ENCODE results near the gene TAS2R42. TPM values are rescaled to one million over a fixed set of nuclear protein-coding genes. Genes with fewer than 3 reads are reported as not detected.

The TAS2R42 gene
- total RNA-seq, 1 donor from 2014 or later: not detected

GRCh38 chr12:11171969-11172675 is 14.6 kb downstream of the TAS2R42 start:
- H3K27ac Mint-ChIP-seq: peak overlapping the region; percentile 100
- no peaks in the 10 kb centered on the region for H3K9me3 Mint-ChIP-seq
- peaks cover 7% of the 10 kb centered on the region for H3K36me3 Mint-ChIP-seq
- TF ChIP-seq CTCF (IDR thresholded peaks at IDR 0.05; ENCODE audit: unreplicated experiment): no peak
- no peak for DNase-seq (ENCODE audit: low spot score in 2 of 2, unreplicated experiment in 2 of 2)
- peaks cover 42% of the 10 kb centered on the region for H3K4me1 Mint-ChIP-seq
- no peaks in the 10 kb centered on the region for H3K27me3 Mint-ChIP-seq (ENCODE audit: low read depth)
- H3K4me3 Mint-ChIP-seq: peak overlapping the region; percentile 98

DNA sequence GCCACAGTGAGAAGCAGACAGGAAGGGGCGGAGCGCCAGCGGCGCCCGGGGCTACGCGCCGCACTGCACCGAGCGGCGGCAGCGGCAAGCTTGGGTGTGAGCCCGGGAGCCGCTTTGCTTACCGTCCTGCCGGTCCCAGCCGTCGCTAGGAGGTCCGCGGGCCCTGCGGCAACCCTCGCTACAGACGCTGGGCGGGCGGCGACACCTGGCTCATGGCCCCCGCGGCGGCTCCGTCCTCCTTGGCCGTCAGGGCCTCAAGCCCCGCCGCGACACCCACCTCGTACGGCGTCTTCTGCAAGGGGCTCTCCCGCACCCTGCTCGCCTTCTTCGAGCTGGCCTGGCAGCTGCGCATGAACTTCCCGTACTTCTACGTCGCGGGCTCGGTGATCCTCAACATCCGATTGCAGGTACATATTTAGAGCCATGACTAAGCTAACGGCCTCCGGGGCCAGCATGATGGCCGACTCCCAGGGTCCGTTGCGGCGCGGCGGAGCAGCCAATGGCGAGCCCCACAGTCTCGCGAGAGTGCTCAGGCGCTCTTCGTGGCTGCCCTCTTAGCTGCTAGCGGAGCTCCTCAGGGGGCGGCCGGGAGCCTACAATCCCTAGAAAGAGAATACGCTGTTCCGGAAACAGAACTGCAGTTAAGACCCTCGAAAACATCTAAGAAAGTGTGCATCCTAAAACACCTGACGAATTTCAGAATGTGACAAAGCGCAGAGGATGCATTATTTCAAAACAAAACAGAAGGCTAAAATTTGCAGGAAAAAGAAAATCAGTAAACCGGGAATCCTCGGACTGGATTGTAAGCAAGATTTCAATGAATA is 15.4 kb downstream of the TAS2R42 start, which contains the start of gene SMIM10L1:
Gene SMIM10L1, plus strand, starts transcription at position 50 of the 824 bp plus-strand sequence. Its CDS starts 163 bp downstream, at position 213.
- peak; percentile 82 to 86 for DNase-seq (ENCODE audit: low spot score in 2 of 2, unreplicated experiment in 2 of 2)
- Mint-ChIP-seq H3K27me3 (ENCODE audit: low read depth) (no peaks in the 10 kb centered on the region), H3K27ac (peak within 1 kb of the TSS; percentile 100), H3K4me3 (peak within 1 kb of the TSS; percentile 98), H3K9me3 (no peaks in the 10 kb centered on the region), H3K36me3 (peaks cover 7% of the 10 kb centered on the region), H3K4me1 (peaks cover 42% of the 10 kb centered on the region)
- no peak for TF ChIP-seq CTCF (IDR thresholded peaks at IDR 0.05; ENCODE audit: unreplicated experiment)

DNA sequence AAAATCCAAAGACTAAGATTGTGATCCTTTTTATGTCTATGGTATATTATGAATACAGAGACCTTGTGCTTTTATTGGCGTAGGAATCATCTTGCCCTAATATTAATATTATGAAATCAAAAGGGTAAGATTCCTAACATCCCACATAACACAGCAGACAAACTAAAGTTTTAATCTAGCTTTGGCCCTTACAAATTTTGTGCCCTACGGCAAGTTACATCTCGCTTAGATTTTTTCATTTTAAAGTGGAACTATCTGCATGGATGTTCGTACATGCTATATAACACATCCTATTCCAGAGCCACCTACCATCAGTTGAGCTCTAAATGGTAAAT is 16.0 kb downstream of the TAS2R42 start:
- Mint-ChIP-seq H3K4me1 (peaks cover 42% of the 10 kb centered on the region), H3K27me3 (ENCODE audit: low read depth) (no peaks in the 10 kb centered on the region), H3K9me3 (no peaks in the 10 kb centered on the region)

GRCh38 chr12:11166300-11166699 is 20.4 kb downstream of the TAS2R42 start:
- DNase-seq (ENCODE audit: low spot score in 2 of 2, unreplicated experiment in 2 of 2): no peak
- Mint-ChIP-seq H3K4me3 (no peak overlapping the region), H3K36me3 (peaks cover 10% of the 10 kb centered on the region), H3K9me3 (no peaks in the 10 kb centered on the region), H3K4me1 (peaks cover 24% of the 10 kb centered on the region), H3K27ac (no peak overlapping the region), H3K27me3 (ENCODE audit: low read depth) (no peaks in the 10 kb centered on the region)
- TF ChIP-seq CTCF (IDR thresholded peaks at IDR 0.05; ENCODE audit: unreplicated experiment): no peak

More for the DNA sequence above, 16.0 kb downstream of the TAS2R42 start:
- Mint-ChIP-seq H3K4me3 (peak overlapping the region; percentile 98), H3K27ac (peak overlapping the region; percentile 95), H3K36me3 (peaks cover 6% of the 10 kb centered on the region)
- TF ChIP-seq CTCF (IDR thresholded peaks at IDR 0.05; ENCODE audit: unreplicated experiment): no peak
- DNase-seq (ENCODE audit: low spot score in 2 of 2, unreplicated experiment in 2 of 2): no peak

DNA sequence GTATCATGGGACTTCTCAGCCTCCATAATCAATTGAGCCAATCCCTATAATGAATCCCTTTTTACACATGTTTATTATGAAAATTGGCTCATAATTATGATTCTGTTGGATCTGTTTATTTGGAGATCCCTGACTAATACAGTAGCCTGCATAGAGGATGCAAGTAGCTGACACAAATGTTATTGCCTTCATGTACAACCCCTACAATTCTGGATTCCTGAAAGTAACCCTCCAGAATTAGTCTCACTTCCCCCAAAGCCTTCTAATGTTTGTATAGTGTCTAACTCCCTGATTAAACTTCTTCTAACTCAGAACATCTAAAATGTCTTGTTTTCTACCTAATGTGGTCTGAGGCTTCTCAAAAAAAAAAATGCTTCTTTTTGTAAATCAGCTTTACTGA is 22.4 kb downstream of the TAS2R42 start:
- no peak for DNase-seq (ENCODE audit: low spot score in 2 of 2, unreplicated experiment in 2 of 2)
- no peaks in the 10 kb centered on the region for H3K9me3 Mint-ChIP-seq
- no peak overlapping the region for H3K27ac Mint-ChIP-seq
- no peak for TF ChIP-seq CTCF (IDR thresholded peaks at IDR 0.05; ENCODE audit: unreplicated experiment)
- H3K27me3 Mint-ChIP-seq (ENCODE audit: low read depth): no peaks in the 10 kb centered on the region
- no peak overlapping the region for H3K4me3 Mint-ChIP-seq
- H3K36me3 Mint-ChIP-seq: peaks cover 19% of the 10 kb centered on the region
- peaks cover 14% of the 10 kb centered on the region for H3K4me1 Mint-ChIP-seq
